C4-2B (cell line): ENCODE results near the gene CCL23.

Experiments
- CTCF ChIP-seq: fragments of 450-650 bp; conservative IDR thresholded peaks from 2 replicates; pipeline ENCODE4 v1.5.1; 2017; ENCODE audit warnings: mild to moderate bottlenecking
- ZFX ChIP-seq: fragments of 450-650 bp; IDR thresholded peaks from 2 replicates; pipeline ENCODE4 v1.6.1; 2017

GRCh38 chr17:36055171-36055570 is 37.4 kb upstream of the CCL23 start:
- TF ChIP-seq CTCF (no peak), ZFX (no peak)
